ENCODE results near the gene BTG4.

BTG4 gene

DNA sequence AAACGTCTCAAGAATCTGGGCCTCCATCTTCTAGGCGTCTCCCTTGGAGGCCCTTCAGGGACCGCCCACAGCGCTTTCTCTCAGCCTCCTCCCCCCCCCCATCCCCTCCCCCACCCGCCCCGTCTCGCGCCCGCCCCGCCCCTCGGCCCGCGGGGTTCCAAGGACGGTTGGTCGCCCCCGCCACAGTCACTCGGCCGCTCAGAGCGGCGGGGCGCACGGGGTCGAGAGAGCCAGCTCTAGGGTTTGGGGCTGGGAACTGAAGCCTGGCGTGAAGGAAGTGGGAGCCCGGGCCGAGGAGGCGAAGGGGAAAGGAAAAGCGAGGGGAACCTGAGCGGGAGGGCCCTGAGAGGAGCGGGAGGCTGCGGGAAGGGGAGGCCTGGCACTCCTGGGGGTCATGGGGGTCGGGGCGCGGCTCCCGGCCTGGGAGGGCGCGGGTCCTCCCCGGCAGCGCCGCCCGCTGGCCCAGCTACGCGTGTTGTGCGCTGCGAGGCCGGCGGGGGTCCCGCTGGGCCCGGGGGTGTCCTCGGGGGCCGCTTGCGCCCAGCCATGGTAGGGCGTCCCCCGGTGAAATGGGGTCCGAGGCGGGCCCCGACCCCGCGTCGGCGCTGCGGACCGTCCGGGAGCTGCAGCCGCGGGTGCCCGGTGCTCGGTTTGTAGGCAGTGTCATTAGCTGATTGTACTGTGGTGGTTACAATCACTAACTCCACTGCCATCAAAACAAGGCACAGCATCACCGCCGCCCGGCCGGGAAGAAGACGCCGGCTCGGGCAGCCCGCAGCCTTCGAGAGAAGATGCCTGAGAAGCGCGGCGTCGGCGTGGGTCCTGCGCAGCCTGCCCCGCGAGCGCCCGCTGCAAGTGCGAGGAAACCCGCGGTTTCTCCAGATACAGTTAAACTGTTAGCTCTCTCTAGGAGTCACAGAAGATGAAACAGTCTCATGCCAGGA, at the start of gene BTG4:
Gene BTG4, minus strand, starts transcription at position 91 of the 944 bp plus-strand sequence. CDS start 13,610 bp downstream, outside the sequence.
- TF ChIP-seq ZBTB7A (IDR thresholded peaks at IDR 0.05; ENCODE audit: low read depth) (peak; percentile 54), TCF12 (IDR thresholded peaks at IDR 0.05; ENCODE audit: low read depth) (no peak)

DNA sequence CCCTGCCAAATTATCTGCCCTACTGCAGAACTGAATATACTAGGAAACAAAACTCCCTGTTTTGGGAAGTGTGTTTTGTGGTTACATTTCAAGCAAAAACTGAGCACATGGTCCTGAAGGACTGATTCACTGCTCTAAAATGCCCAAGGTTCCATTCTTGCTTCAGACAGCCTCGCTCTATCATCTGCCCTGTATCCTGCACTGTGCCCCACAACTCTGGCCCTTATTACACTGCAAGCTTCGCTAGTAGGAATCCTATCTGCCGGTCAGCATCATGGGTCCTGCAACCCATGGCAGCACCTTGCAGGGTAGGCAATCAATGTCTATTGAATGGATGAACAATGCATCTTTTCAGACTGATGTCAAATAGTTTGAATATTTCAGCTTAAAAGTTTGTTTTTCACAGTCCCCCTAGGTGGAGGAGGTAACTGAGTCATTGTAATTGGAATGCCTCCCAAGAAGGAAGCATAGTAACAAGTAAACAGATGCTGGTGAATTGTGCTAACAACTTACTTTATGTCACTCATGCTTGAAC, 49.7 kb upstream of the BTG4 start:
- TF ChIP-seq FOXM1 (IDR thresholded peaks at IDR 0.05; ENCODE audit: borderline replicate concordance, low read depth): no peak
- no peak for TF ChIP-seq EGR1 (IDR thresholded peaks at IDR 0.05)
- no peak for TF ChIP-seq RAD21 (IDR thresholded peaks at IDR 0.05; ENCODE audit: low read depth)
- TF ChIP-seq YY1 (IDR thresholded peaks at IDR 0.05; ENCODE audit: low read depth): no peak
- no peak for TF ChIP-seq NFIC (IDR thresholded peaks at IDR 0.05)
- TF ChIP-seq CREB1 (IDR thresholded peaks at IDR 0.05; ENCODE audit: low read depth): no peak
- no peak for TF ChIP-seq CEBPB (IDR thresholded peaks at IDR 0.05)
- TF ChIP-seq, protein P1, sequence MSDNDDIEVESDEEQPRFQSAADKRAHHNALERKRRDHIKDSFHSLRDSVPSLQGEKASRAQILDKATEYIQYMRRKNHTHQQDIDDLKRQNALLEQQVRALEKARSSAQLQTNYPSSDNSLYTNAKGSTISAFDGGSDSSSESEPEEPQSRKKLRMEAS (IDR thresholded peaks at IDR 0.05): no peak
- TF ChIP-seq, protein P2, sequence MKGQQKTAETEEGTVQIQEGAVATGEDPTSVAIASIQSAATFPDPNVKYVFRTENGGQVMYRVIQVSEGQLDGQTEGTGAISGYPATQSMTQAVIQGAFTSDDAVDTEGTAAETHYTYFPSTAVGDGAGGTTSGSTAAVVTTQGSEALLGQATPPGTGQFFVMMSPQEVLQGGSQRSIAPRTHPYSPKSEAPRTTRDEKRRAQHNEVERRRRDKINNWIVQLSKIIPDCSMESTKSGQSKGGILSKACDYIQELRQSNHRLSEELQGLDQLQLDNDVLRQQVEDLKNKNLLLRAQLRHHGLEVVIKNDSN (IDR thresholded peaks at IDR 0.05): no peak
- TF ChIP-seq ZBTB7A (IDR thresholded peaks at IDR 0.05; ENCODE audit: low read depth): no peak
- TF ChIP-seq TEAD4 (IDR thresholded peaks at IDR 0.05): no peak
- no peak for TF ChIP-seq EP300 (IDR thresholded peaks at IDR 0.05; ENCODE audit: borderline replicate concordance)
- no peak for TF ChIP-seq TAF1 (IDR thresholded peaks at IDR 0.05; ENCODE audit: low read depth)
- TF ChIP-seq, protein P3, sequence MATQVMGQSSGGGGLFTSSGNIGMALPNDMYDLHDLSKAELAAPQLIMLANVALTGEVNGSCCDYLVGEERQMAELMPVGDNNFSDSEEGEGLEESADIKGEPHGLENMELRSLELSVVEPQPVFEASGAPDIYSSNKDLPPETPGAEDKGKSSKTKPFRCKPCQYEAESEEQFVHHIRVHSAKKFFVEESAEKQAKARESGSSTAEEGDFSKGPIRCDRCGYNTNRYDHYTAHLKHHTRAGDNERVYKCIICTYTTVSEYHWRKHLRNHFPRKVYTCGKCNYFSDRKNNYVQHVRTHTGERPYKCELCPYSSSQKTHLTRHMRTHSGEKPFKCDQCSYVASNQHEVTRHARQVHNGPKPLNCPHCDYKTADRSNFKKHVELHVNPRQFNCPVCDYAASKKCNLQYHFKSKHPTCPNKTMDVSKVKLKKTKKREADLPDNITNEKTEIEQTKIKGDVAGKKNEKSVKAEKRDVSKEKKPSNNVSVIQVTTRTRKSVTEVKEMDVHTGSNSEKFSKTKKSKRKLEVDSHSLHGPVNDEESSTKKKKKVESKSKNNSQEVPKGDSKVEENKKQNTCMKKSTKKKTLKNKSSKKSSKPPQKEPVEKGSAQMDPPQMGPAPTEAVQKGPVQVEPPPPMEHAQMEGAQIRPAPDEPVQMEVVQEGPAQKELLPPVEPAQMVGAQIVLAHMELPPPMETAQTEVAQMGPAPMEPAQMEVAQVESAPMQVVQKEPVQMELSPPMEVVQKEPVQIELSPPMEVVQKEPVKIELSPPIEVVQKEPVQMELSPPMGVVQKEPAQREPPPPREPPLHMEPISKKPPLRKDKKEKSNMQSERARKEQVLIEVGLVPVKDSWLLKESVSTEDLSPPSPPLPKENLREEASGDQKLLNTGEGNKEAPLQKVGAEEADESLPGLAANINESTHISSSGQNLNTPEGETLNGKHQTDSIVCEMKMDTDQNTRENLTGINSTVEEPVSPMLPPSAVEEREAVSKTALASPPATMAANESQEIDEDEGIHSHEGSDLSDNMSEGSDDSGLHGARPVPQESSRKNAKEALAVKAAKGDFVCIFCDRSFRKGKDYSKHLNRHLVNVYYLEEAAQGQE (IDR thresholded peaks at IDR 0.05; ENCODE audit: low read depth): no peak
- no peak for TF ChIP-seq TCF12 (IDR thresholded peaks at IDR 0.05; ENCODE audit: low read depth)

DNA sequence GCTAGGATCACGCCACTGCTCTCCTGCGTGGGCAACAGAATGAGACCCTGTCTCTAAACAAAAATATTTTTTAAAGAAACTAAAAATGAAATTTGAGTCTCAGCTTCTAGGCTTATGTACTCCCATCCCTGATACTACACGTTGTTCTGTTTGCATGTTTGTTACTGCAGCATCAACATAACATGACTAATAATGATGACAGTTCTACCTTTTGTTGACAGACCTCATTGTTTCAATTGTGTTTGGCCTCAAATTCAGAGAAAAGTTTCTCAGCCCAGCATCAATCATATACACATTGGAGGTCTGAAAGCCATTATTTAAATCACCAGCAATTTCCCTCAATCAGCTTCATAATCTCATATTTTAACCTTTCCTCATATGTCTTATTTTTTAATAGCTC, 49.1 kb upstream of the BTG4 start:
- TF ChIP-seq, protein P3 (IDR thresholded peaks at IDR 0.05; ENCODE audit: low read depth): no peak
- TF ChIP-seq RAD21 (IDR thresholded peaks at IDR 0.05; ENCODE audit: low read depth): no peak
- no peak for TF ChIP-seq CREB1 (IDR thresholded peaks at IDR 0.05; ENCODE audit: low read depth)
- no peak for TF ChIP-seq EP300 (IDR thresholded peaks at IDR 0.05; ENCODE audit: borderline replicate concordance)
- no peak for TF ChIP-seq NFIC (IDR thresholded peaks at IDR 0.05)
- TF ChIP-seq YY1 (IDR thresholded peaks at IDR 0.05; ENCODE audit: low read depth): no peak
- TF ChIP-seq CEBPB (IDR thresholded peaks at IDR 0.05): no peak
- no peak for TF ChIP-seq EGR1 (IDR thresholded peaks at IDR 0.05)
- TF ChIP-seq ZBTB7A (IDR thresholded peaks at IDR 0.05; ENCODE audit: low read depth): no peak
- TF ChIP-seq TEAD4 (IDR thresholded peaks at IDR 0.05): no peak
- TF ChIP-seq, protein P2 (IDR thresholded peaks at IDR 0.05): no peak
- no peak for TF ChIP-seq TCF12 (IDR thresholded peaks at IDR 0.05; ENCODE audit: low read depth)
- TF ChIP-seq TAF1 (IDR thresholded peaks at IDR 0.05; ENCODE audit: low read depth): no peak
- TF ChIP-seq, protein P1 (IDR thresholded peaks at IDR 0.05): no peak
- TF ChIP-seq FOXM1 (IDR thresholded peaks at IDR 0.05; ENCODE audit: borderline replicate concordance, low read depth): no peak

DNA sequence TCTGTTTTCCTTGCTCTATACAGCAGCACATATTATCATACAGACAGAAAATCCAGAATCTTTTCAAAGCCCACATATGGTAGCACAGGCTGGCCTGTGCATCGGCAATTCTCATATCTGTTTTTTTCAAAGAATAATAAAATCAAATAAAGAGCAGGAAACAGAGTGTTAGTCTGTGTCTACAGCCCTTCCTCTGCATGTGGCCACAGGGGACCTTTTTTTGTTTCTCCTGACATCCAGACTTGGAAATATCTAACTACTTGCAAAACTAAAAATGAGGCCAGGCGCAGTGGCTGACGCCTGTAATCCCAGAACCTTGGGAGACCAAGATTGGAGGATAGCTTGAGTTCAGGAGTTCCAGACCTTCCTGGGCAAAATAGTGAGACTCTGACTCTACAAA, 48.6 kb upstream of the BTG4 start:
- no peak for TF ChIP-seq RAD21 (IDR thresholded peaks at IDR 0.05; ENCODE audit: low read depth)
- no peak for TF ChIP-seq CEBPB (IDR thresholded peaks at IDR 0.05)
- TF ChIP-seq ZBTB7A (IDR thresholded peaks at IDR 0.05; ENCODE audit: low read depth): no peak
- no peak for TF ChIP-seq FOXM1 (IDR thresholded peaks at IDR 0.05; ENCODE audit: borderline replicate concordance, low read depth)
- no peak for TF ChIP-seq TAF1 (IDR thresholded peaks at IDR 0.05; ENCODE audit: low read depth)
- no peak for TF ChIP-seq EP300 (IDR thresholded peaks at IDR 0.05; ENCODE audit: borderline replicate concordance)
- TF ChIP-seq, protein P1 (IDR thresholded peaks at IDR 0.05): no peak
- TF ChIP-seq EGR1 (IDR thresholded peaks at IDR 0.05): no peak
- TF ChIP-seq NFIC (IDR thresholded peaks at IDR 0.05): no peak
- TF ChIP-seq, protein P3 (IDR thresholded peaks at IDR 0.05; ENCODE audit: low read depth): no peak
- no peak for TF ChIP-seq CREB1 (IDR thresholded peaks at IDR 0.05; ENCODE audit: low read depth)
- TF ChIP-seq TEAD4 (IDR thresholded peaks at IDR 0.05): no peak
- no peak for TF ChIP-seq TCF12 (IDR thresholded peaks at IDR 0.05; ENCODE audit: low read depth)
- TF ChIP-seq, protein P2 (IDR thresholded peaks at IDR 0.05): no peak
- no peak for TF ChIP-seq YY1 (IDR thresholded peaks at IDR 0.05; ENCODE audit: low read depth)
